ENCODE measurements around the gene PLAA. TPM values are rescaled to one million over a fixed set of nuclear protein-coding genes. Genes with fewer than 3 reads are reported as not detected.

Gene PLAA
- total RNA-seq, 4 donors from 2014 or later, result 26.3 to 34.6 (median 29.3) TPM

DNA sequence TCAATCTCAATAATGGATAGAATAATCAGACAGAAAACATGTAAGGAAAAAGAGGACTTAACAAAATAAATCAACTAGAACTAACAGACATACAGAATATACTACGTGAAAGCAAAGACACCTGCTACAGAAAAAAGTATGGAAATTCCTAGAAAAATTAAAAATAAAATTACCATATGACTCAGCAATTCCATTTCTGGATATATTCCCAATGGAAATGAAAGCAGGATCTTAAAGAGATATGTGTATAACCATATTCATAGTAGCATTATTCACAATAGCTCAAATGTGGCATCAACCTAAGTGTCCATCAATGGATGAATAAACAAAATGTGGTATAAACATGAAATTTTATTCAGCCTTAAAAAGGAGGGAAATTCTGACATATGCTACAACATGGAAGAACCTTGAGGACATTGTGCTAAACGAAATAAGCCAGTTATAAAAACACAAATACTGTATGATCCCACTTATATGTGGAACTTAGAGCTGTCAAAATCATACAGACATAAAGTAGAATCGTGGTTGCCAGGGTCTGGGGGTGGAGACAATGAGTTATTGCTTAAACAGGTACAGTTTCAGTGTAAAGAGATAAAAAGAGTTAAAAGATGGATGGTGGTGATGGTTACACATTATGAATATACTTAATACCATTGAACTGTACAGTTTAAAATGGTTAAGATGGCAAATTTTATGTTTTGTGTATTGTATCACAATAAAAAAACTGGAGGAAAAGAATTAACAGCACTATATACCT is 6.9 kb downstream of the PLAA start:
- no peak for TF ChIP-seq POLR2A (IDR thresholded peaks at IDR 0.05)
- TF ChIP-seq, protein P1, sequence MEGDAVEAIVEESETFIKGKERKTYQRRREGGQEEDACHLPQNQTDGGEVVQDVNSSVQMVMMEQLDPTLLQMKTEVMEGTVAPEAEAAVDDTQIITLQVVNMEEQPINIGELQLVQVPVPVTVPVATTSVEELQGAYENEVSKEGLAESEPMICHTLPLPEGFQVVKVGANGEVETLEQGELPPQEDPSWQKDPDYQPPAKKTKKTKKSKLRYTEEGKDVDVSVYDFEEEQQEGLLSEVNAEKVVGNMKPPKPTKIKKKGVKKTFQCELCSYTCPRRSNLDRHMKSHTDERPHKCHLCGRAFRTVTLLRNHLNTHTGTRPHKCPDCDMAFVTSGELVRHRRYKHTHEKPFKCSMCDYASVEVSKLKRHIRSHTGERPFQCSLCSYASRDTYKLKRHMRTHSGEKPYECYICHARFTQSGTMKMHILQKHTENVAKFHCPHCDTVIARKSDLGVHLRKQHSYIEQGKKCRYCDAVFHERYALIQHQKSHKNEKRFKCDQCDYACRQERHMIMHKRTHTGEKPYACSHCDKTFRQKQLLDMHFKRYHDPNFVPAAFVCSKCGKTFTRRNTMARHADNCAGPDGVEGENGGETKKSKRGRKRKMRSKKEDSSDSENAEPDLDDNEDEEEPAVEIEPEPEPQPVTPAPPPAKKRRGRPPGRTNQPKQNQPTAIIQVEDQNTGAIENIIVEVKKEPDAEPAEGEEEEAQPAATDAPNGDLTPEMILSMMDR (IDR thresholded peaks at IDR 0.05), result no peak
- intact Hi-C loops (cut with DNase I; ENCODE audit: low total_unique reads), result loop anchor here (10.0 kb wide), 1 partner anchor 635 kb away; the partner anchor contains the start of gene C9orf72
- WGBS, 2 donors, result 77 to 81% methylated on average over 3 of the region's 3 CpGs
- no peak overlapping the region for H3K4me3 ChIP-seq (ENCODE audit: low read depth, poor library complexity, severe bottlenecking)
- DNase-seq (ENCODE audit: low spot score in 2 of 2), result no peak

DNA sequence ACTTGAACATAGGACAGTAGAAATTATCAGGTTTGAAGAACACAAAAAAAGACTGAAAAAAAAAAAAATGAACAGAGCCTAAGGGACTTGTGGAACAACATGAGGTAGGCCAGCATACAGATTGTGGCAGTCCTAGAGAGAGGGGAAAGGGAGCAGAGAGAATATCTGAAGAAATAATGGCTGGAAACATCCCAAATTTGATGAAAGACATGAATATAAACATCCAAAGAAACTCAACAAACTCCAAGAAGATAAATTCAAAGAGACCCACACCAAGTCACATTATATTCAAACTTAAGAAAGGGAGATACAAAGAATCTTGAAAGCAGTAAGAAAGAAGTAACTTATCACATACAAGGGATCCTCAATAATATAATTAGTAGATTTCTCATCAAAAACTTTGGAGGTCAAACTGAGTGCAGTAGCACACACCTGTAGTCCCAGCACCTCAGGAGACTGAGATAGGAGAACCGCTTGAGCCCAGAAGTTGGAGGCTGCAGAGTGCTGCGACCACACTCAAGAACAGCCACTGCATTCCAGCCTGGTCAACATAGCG is 9.1 kb downstream of the PLAA start:
- no peak for TF ChIP-seq POLR2A (IDR thresholded peaks at IDR 0.05)
- TF ChIP-seq, protein P1 (IDR thresholded peaks at IDR 0.05), result no peak
- 95 to 96% methylated on average over 3 of the region's 3 CpGs for WGBS, 2 donors
- H3K4me3 ChIP-seq (ENCODE audit: low read depth, poor library complexity, severe bottlenecking), result no peak overlapping the region
- DNase-seq (ENCODE audit: low spot score in 2 of 2), result no peak
- intact Hi-C loops (cut with DNase I; ENCODE audit: low total_unique reads), result no loop called here

GRCh38 chr9:26935847-26936246 is 11.2 kb downstream of the PLAA start:
- DNase-seq (ENCODE audit: low spot score in 2 of 2), result no peak
- no peak overlapping the region for H3K4me3 ChIP-seq (ENCODE audit: low read depth, poor library complexity, severe bottlenecking)
- TF ChIP-seq, protein P1 (IDR thresholded peaks at IDR 0.05), result no peak
- TF ChIP-seq POLR2A (IDR thresholded peaks at IDR 0.05), result no peak
- intact Hi-C loops (cut with DNase I; ENCODE audit: low total_unique reads), result no loop called here

- DNase-seq (ENCODE audit: low spot score in 2 of 2), result no peak
- WGBS, 2 donors, result 94 to 97% methylated on average over 8 of the region's 8 CpGs
- no peak overlapping the region for H3K4me3 ChIP-seq (ENCODE audit: low read depth, poor library complexity, severe bottlenecking)
- TF ChIP-seq POLR2A (IDR thresholded peaks at IDR 0.05), result no peak
- TF ChIP-seq, protein P1 (IDR thresholded peaks at IDR 0.05), result no peak
- intact Hi-C loops (cut with DNase I; ENCODE audit: low total_unique reads), result no loop called here
These were observed 18.0 kb downstream of the PLAA start for GRCh38 chr9:26928902-26929495.

DNA sequence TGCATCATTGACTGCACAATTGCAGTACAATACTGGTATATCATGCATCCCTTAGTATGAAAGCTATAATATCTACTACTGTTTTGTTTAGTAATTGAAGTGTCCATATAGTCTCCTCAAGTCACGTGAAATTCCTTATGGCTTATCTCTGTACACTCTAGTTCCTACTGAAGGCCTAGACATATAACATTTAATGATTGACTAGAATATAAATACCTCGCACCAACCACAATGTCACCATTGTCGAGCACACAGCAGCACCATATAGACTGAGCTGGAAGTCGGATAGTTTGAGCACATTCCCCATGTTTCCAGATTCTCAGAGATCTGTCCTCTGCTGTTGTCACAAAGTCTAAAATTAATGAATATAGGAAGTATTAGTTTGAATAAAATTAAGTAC is 21.4 kb downstream of the PLAA start:
- DNase-seq (ENCODE audit: low spot score in 2 of 2), result no peak
- 94 to 95% methylated on average over 4 of the region's 4 CpGs for whole genome bisulfite sequencing, 2 donors
- TF ChIP-seq, protein P1 (IDR thresholded peaks at IDR 0.05), result no peak
- no peak for TF ChIP-seq POLR2A (IDR thresholded peaks at IDR 0.05)
- intact Hi-C loops (cut with DNase I; ENCODE audit: low total_unique reads), result no loop called here
- H3K4me3 ChIP-seq (ENCODE audit: low read depth, poor library complexity, severe bottlenecking), result no peak overlapping the region

Data from lower leg skin (tissue), 4 donors.